Activated CD4-positive, alpha-beta T cell treated with anti-CD3 and anti-CD28 coated beads for 36 hours (primary cell): ENCODE data around the gene DENND5A. TPM values are rescaled to one million over a fixed set of nuclear protein-coding genes. Genes with fewer than 3 reads are reported as not detected.

ENCODE experiments used
- ATAC-seq: fragments of 200-7000 bp; cut with Tn5 transposase; one replicate; pipeline ENCODE4 v1.10.0; 2021; ENCODE audit warnings: mild to moderate bottlenecking, moderate library complexity
- CTCF ChIA-PET: fragments of 350-600 bp; sonication (Branson Sonifier 250); formaldehyde crosslinking; loops from one replicate; lab custom pipeline; 2021; ENCODE audit warnings: antibody characterized with exemption; lab: Charles Lee
- POLR2A ChIA-PET: fragments of 350-600 bp; sonication (Branson Sonifier 250); formaldehyde crosslinking; loops from one replicate; lab custom pipeline; 2021; ENCODE audit warnings: antibody characterized with exemption, inconsistent platforms; lab: Charles Lee
- DNase-seq: peaks from one replicate; pipeline ENCODE4 v3.0.0-alpha.2; 2020
- H3K27ac Mint-ChIP-seq: one replicate; pipeline ENCODE4 v1.8.0; 2021; ENCODE audit warnings: mixed read lengths
- H3K27me3 Mint-ChIP-seq: one replicate; pipeline ENCODE4 v1.8.0; 2021; ENCODE audit warnings: mixed read lengths
- H3K36me3 Mint-ChIP-seq: one replicate; pipeline ENCODE4 v1.8.0; 2021; ENCODE audit warnings: low read depth, mixed read lengths
- H3K4me1 Mint-ChIP-seq: one replicate; pipeline ENCODE4 v1.8.0; 2021; ENCODE audit warnings: mixed read lengths
- H3K4me3 Mint-ChIP-seq: one replicate; pipeline ENCODE4 v1.8.0; 2021; ENCODE audit warnings: mild to moderate bottlenecking, moderate library complexity, mixed read lengths
- H3K9me3 Mint-ChIP-seq: one replicate; pipeline ENCODE4 v1.8.0; 2021; ENCODE audit warnings: low read depth, mixed read lengths
- intact Hi-C, 2 experiments: fragments of 100-400 bp; cut with DNase I in 1 of 2; cut with micrococcal nuclease in 1 of 2; formaldehyde crosslinking; loops; one replicate each; pipeline versions ENCODE4 v1.14.2 to v1.15.1; 2022 to 2024; cut with DNase I, micrococcal nuclease
- total RNA-seq, 2 experiments: library from RNA; stranded (reverse); gene quantifications; one replicate each; pipeline ENCODE4 v1.2.3, GENCODE V29; 2021

DENND5A gene
- total RNA-seq, 2 experiments from 2014 or later = 43.6 to 62.6 TPM

DNA sequence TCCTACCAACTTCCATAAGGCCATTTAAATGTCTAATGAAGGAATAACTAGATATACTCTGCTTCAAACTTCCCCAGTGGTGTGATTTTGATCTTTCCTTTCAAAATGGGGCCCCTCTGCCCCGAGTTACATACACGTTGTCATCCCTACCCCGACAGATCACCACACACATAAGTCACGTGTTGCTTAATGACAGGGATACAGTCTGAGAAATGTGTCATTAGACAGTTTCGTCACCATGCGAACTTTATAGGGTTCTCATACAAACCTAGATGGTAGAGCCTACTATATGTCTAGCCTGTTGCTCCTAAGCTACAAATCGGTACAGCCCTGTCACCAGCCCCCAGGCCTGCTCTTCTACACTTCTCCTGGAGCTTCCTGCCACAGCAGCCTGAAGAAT, 124.0 kb downstream of the DENND5A start:
- ChIA-PET CTCF (interaction anchor here (1.2 to 5.1 kb wide), 3 partner anchors 125 to 365 kb away, joined by 4 to 124 read pairs (median 5); no protein-coding TSS in a partner anchor), POLR2A (no interaction called here)
- H3K4me3 Mint-ChIP-seq = no peak overlapping the region
- peaks cover 18% of the 10 kb centered on the region for H3K36me3 Mint-ChIP-seq
- ATAC-seq = no peak
- intact Hi-C loops = no loop called here
- no peaks in the 10 kb centered on the region for H3K9me3 Mint-ChIP-seq
- H3K27ac Mint-ChIP-seq = peak overlapping the region; percentile 27
- peaks cover 40% of the 10 kb centered on the region for H3K4me1 Mint-ChIP-seq
- DNase-seq = no peak
- no peaks in the 10 kb centered on the region for H3K27me3 Mint-ChIP-seq

DNA sequence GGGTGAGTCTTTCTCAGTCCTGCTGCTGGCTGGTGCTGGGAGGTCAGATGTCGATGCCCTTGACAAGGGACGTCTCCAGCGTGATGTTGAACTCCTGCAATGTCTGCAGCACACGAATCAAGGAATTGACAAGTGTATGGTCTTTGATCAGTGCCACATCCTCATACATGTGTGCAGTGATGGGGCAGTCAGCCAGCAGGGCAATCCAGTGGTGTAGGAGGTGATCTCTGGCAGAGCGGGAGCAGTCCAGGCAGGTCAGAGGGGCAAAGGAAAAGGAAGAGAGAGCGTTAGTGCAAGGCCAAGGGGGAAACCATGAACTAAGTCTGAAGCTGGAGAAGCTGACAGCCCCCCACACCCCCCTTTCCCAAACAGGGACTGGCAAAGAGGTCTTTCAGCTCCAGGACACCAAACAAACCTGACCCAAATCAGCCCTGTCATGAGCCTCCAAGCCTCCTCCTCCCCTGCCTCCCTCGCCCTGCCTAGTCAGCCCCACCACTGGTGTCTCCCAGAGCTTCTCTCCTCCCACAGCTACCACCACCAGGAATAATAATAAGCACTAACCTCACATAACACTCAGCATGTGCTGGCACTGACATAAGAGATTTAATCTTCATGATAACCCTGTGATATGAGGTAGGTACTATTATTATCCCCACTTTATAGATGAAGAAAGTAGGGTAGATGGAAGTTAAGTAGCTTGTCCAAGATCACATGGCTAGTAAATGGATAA, 125.4 kb downstream of the DENND5A start:
- no peak for DNase-seq
- Mint-ChIP-seq H3K4me3 (no peak overlapping the region), H3K27ac (peak overlapping the region; percentile 33), H3K9me3 (no peaks in the 10 kb centered on the region), H3K4me1 (peaks cover 36% of the 10 kb centered on the region), H3K36me3 (peaks cover 9% of the 10 kb centered on the region), H3K27me3 (no peaks in the 10 kb centered on the region)
- CTCF ChIA-PET = interaction anchor here (0.5 to 5.1 kb wide), 9 partner anchors 10 to 935 kb away, joined by 3 to 124 read pairs (median 3); no protein-coding TSS in a partner anchor
- ATAC-seq = no peak
- POLR2A ChIA-PET = interaction anchor here (0.6 to 0.7 kb wide), 2 partner anchors 145 to 874 kb away, joined by 3 to 4 read pairs; no protein-coding TSS in a partner anchor
- intact Hi-C loops = loop anchor here (5.0 to 10.0 kb wide), 4 partner anchors 77 to 457 kb away; partner anchors contain the start of genes NRIP3 (in 2 of the 2), RPL27A (in 2 of the 2) and TRIM66 (in 2 of the 2)

DNA sequence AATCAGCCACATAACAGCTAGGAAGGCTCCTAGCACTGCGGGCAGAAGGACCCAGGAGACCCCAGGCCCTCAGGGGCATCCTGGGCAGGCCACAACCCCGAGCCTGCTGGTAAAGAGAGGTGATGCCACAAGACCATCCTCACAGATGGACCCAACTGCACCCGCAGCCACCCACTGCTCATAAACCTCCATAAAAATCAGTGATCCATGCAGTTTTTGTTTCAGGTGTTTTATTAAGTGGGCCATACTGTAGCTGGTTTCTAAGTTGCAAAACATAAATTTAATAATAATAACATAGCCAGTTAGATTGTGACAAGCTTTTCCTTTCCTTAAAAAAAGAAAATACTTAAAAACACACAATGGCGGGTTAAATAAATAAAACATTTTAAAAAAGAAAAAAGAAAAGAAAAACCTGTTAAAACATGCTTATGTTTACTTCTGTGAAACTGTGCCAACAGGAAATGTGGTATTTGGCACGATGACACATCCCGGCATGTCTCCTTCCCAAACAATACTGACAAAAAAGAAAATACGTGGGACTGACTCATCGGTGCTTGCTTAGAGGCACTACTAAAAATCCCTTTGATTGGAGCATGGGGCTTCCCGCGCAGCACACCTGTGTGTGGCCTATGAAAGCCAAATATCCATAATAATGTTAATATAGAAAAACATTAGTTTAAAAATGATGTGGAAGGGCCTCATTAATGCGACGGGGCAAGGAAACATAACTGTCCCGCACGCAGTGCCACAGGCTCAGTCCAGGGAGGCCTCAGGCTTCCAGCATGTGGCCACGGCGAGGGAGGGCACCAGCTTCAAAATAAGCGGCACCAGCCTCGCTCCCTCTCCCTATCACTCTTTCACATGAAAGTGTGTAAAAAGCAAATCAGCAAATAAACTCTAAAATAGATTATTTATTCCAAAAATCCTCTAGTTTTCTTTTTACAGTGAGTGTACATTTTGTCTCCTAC, 126.3 kb downstream of the DENND5A start:
- POLR2A ChIA-PET = interaction anchor here (0.6 to 1.2 kb wide), 3 partner anchors 145 to 873 kb away, joined by 3 to 4 read pairs (median 3); no protein-coding TSS in a partner anchor

DNA sequence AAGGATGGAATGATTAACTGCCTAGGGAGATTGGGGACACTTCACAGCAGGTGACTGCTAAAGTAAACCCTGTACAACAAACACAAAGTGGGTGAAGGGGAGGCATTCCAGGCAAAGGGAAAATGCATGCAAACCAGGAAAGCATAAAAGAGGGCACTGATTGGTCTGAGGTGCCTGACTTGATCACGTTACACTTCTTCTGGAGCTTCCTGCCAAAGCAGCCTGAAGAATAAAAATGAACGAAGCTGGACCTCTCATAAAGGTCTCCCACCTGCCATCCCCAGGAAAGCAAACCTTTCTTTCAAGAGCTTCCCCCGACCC, 127.1 kb downstream of the DENND5A start:
- intact Hi-C loops = loop anchor here (5.0 to 10.0 kb wide), 4 partner anchors 76 to 456 kb away; partner anchors contain the start of genes NRIP3 (in 2 of the 2), RPL27A (in 2 of the 2) and TRIM66 (in 2 of the 2)
- no peak overlapping the region for H3K4me3 Mint-ChIP-seq
- CTCF ChIA-PET = interaction anchor here (0.6 to 5.1 kb wide), 49 partner anchors 7 to 1076 kb away, joined by 3 to 124 read pairs (median 4); no protein-coding TSS in a partner anchor
- no peaks in the 10 kb centered on the region for H3K27me3 Mint-ChIP-seq
- DNase-seq (no peak), ATAC-seq (peak; percentile 3)
- H3K4me1 Mint-ChIP-seq = peaks cover 35% of the 10 kb centered on the region
- POLR2A ChIA-PET = interaction anchor here (1.0 to 1.2 kb wide), 3 partner anchors 123 to 246 kb away, joined by 3 to 4 read pairs (median 3); no protein-coding TSS in a partner anchor
- H3K27ac Mint-ChIP-seq = peak overlapping the region; percentile 79
- no peaks in the 10 kb centered on the region for H3K9me3 Mint-ChIP-seq
- H3K36me3 Mint-ChIP-seq = peaks cover 9% of the 10 kb centered on the region

More for the DNA sequence above, 126.3 kb downstream of the DENND5A start:
- peaks cover 35% of the 10 kb centered on the region for H3K4me1 Mint-ChIP-seq
- H3K27ac Mint-ChIP-seq = peak overlapping the region; percentile 67
- no peaks in the 10 kb centered on the region for H3K27me3 Mint-ChIP-seq
- CTCF ChIA-PET = interaction anchor here (0.6 to 5.1 kb wide), 26 partner anchors 9 to 1075 kb away, joined by 3 to 124 read pairs (median 6); no protein-coding TSS in a partner anchor
- no peaks in the 10 kb centered on the region for H3K9me3 Mint-ChIP-seq
- DNase-seq = peak; percentile 63
- H3K4me3 Mint-ChIP-seq = no peak overlapping the region
- intact Hi-C loops = loop anchor here (5.0 to 10.0 kb wide), 4 partner anchors 77 to 457 kb away; partner anchors contain the start of genes NRIP3 (in 2 of the 2), RPL27A (in 2 of the 2) and TRIM66 (in 2 of the 2)
- ATAC-seq = peak; percentile 80
- H3K36me3 Mint-ChIP-seq = peaks cover 9% of the 10 kb centered on the region

DNA sequence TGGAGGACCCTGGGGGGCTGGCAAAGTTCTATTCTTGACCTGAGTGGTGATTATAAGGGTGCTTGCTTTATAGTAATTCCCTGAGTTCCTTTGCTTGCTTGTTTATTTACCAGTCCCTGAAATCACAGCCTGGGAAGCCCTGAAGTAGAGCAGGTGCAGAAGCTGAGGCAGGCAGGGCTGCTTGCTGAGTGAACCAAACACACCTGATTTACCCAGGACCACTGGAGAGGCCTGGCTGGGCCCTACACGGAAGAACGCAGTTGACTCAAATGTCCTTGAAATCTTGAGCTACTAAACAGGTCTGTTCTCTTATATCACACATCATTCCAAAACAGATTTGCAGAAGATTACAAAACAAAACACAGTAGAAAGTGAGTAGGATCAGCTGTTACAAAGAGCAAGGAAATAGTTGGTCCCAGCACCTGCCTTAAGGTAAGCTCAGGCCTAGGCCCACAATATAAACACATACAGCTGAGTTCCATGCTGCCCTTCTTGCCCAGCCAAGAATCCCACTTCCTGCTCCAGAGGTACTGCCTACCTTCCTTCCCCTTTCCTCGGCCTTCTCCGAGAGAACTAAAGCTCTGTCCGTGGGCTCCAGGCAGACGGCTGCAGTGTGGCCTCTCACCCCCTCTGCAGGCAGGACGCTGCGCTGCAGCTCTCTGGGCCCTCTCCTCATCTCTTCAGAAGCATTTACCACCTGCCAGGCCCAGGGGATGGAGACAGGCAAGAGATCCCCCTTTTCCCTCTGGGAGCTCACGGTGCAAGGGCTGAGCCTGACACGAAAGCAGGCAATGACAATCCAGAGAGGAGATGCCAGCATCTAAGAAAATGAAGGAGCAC, 127.6 kb downstream of the DENND5A start:
- Mint-ChIP-seq H3K27me3 (no peaks in the 10 kb centered on the region), H3K4me3 (no peak overlapping the region), H3K4me1 (peaks cover 35% of the 10 kb centered on the region), H3K9me3 (no peaks in the 10 kb centered on the region), H3K27ac (peak overlapping the region; percentile 79), H3K36me3 (peaks cover 5% of the 10 kb centered on the region)
- ChIA-PET CTCF (interaction anchor here (0.5 to 5.1 kb wide), 51 partner anchors 8 to 890 kb away, joined by 3 to 124 read pairs (median 4); no protein-coding TSS in a partner anchor), POLR2A (interaction anchor here (0.6 to 1.1 kb wide), 3 partner anchors 120 to 178 kb away, joined by 3 to 4 read pairs (median 3); no protein-coding TSS in a partner anchor)
- intact Hi-C loops = loop anchor here (1.0 to 10.0 kb wide), 9 partner anchors 75 to 455 kb away; partner anchors contain the start of genes NRIP3 (in 2 of the 2), RPL27A (in 2 of the 2), TRIM66 (in 2 of the 2) and TMEM9B (in 1 of the 2)
- ATAC-seq (peak; percentile 88), DNase-seq (peak; percentile 86)

DNA sequence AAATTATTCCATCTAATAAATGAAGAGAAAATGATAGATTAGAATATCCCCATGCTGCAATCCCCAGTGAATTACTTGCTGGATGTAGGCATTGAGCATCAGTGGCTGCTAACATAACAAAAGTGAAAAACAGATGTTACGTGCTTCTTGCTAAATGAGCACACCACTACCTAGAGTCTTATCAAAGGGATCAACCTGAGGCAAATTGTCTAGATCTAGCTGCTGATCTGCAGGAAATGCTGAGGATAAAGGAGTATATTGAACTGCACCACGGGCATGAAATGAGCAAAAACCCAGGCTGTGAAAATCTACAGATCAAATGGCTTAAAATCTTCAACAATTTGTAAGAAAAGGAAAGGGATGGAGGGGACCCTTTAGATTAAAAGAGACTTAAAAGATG, 128.4 kb downstream of the DENND5A start:
- Mint-ChIP-seq H3K9me3 (no peaks in the 10 kb centered on the region), H3K36me3 (peaks cover 6% of the 10 kb centered on the region), H3K4me1 (peaks cover 35% of the 10 kb centered on the region), H3K4me3 (no peak overlapping the region), H3K27me3 (no peaks in the 10 kb centered on the region), H3K27ac (no peak overlapping the region)
- intact Hi-C loops = loop anchor here (1.0 to 10.0 kb wide), 9 partner anchors 74 to 454 kb away; partner anchors contain the start of genes NRIP3 (in 2 of the 2), RPL27A (in 2 of the 2), TRIM66 (in 2 of the 2) and TMEM9B (in 1 of the 2)
- ATAC-seq (no peak), DNase-seq (no peak)
- ChIA-PET POLR2A (no interaction called here), CTCF (interaction anchor here (1.5 to 5.1 kb wide), 10 partner anchors 11 to 222 kb away, joined by 3 to 124 read pairs (median 12); no protein-coding TSS in a partner anchor)

DNA sequence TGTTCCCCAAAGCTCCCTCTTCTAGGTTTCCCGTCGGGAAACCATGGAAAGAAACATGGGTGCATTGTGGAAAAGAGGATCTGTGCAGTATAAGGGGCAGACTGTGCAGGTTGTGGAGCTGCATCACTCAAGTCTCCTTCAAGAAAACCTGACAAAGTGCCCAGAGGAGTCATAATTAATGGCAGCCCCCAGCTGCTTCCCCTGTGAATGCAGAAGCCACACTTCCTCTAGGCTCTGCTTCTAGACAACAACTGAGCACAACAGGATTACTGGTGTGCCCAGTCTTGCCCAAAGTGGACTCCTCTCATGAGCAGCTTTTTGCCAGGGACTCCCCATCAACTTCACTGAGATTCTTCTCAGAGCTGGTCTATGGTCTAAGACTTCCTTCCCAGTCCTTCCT, 131.2 kb downstream of the DENND5A start:
- Mint-ChIP-seq H3K9me3 (no peaks in the 10 kb centered on the region), H3K4me1 (peaks cover 22% of the 10 kb centered on the region), H3K4me3 (no peak overlapping the region), H3K27ac (no peak overlapping the region), H3K36me3 (peaks cover 6% of the 10 kb centered on the region), H3K27me3 (no peaks in the 10 kb centered on the region)
- ChIA-PET CTCF (interaction anchor here (0.7 to 1.7 kb wide), 4 partner anchors 11 to 179 kb away, joined by 3 to 4 read pairs (median 4); no protein-coding TSS in a partner anchor), POLR2A (no interaction called here)
- no peak for DNase-seq
- ATAC-seq = no peak
- intact Hi-C loops = loop anchor here in 1 of 2 experiments (10.0 kb wide), 1 partner anchor 449 kb away; the partner anchor contains the start of genes RPL27A and TRIM66

DNA sequence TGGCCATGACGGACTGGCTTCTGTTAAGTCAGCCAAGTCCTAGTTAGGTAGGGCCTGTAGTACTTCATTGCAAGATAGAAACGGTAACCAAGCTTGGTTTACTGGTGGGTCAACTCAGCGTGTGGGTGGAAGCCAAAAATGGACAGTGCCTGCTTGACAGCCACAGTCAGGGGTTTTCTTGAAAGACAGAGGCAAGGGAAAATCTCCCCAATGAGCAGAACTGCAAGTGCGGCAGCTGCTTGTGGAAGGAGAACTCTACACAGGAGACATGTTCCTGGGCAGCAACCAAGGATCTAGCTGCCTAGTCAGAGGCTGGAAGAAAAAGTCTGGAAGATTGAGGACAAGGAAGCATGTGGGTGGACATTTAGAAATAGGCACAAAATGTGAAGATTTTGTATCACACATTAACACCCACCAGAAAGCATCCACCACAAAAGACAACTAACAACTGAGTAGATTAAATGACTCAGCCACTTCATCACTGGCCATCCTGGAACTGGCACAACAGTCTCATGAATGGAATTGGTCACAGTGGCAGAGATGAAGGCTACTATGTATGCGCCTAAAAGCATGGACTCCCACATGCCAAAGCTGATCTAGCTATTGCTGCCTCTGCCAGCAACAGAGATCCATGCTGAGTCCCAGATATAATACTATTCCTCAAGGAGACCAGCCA, 132.8 kb downstream of the DENND5A start:
- peaks cover 2% of the 10 kb centered on the region for H3K27me3 Mint-ChIP-seq
- CTCF ChIA-PET = interaction anchor here (0.9 to 1.7 kb wide), 3 partner anchors 11 to 375 kb away, joined by 3 to 4 read pairs (median 3); no protein-coding TSS in a partner anchor
- peaks cover 2% of the 10 kb centered on the region for H3K36me3 Mint-ChIP-seq
- H3K4me1 Mint-ChIP-seq = peaks cover 8% of the 10 kb centered on the region
- POLR2A ChIA-PET = no interaction called here
- H3K4me3 Mint-ChIP-seq = no peak overlapping the region
- intact Hi-C loops = loop anchor here in 1 of 2 experiments (10.0 kb wide), 1 partner anchor 448 kb away; the partner anchor contains the start of genes RPL27A and TRIM66
- no peak for DNase-seq
- no peaks in the 10 kb centered on the region for H3K9me3 Mint-ChIP-seq
- no peak for ATAC-seq
- H3K27ac Mint-ChIP-seq = no peak overlapping the region

DNA sequence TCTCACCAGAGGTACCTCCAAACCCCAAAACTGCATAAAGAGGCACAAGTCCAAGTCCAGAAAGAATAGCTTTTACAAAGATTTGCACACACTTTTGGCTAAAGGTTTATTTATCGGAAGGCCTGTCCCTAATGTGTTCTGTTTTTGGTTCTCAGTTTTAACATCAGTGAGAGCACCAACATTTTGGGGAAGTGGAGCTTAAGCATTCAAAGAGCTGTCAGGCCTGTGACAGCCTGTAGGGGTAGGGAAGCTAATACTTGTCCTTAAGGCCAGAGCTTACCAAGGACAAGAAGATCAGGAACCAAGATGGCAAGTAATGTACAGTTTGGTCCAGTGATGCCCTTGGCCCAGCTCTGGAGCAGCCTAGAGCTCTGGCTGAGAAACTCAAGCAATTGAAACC, 134.9 kb downstream of the DENND5A start:
- DNase-seq = no peak
- ChIA-PET CTCF (interaction anchor here (0.6 to 2.8 kb wide), 7 partner anchors 8 to 376 kb away, joined by 3 to 14 read pairs (median 5); no protein-coding TSS in a partner anchor), POLR2A (no interaction called here)
- Mint-ChIP-seq H3K4me1 (peaks cover 8% of the 10 kb centered on the region), H3K27me3 (peaks cover 2% of the 10 kb centered on the region), H3K9me3 (no peaks in the 10 kb centered on the region), H3K27ac (no peak overlapping the region), H3K36me3 (peaks cover 2% of the 10 kb centered on the region), H3K4me3 (no peak overlapping the region)
- intact Hi-C loops = loop anchor here in 1 of 2 experiments (10.0 kb wide), 1 partner anchor 445 kb away; the partner anchor contains the start of genes RPL27A and TRIM66
- ATAC-seq = no peak
